ENCODE data around the gene EPN1.

Gene EPN1

DNA sequence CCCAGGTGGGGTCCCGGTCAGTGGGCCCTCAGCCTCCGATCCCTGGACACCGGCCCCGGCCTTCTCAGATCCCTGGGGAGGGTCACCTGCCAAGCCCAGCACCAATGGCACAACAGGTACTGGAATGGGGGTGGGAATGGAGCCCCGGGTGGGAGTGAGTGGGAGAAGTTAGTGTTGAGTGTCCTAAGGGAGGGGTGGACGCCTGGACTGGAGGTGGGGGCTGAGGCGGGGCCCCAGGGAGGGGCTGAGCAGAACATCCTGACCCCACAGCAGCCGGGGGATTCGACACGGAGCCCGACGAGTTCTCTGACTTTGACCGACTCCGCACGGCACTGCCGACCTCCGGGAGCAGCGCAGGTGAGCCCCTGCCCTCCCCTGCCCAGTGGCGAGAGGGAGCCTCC lies 17.7 kb downstream of the EPN1 start:
- no peak for DNase-seq (ENCODE audit: low read depth in 2 of 3, low spot score in 1 of 3)

DNA sequence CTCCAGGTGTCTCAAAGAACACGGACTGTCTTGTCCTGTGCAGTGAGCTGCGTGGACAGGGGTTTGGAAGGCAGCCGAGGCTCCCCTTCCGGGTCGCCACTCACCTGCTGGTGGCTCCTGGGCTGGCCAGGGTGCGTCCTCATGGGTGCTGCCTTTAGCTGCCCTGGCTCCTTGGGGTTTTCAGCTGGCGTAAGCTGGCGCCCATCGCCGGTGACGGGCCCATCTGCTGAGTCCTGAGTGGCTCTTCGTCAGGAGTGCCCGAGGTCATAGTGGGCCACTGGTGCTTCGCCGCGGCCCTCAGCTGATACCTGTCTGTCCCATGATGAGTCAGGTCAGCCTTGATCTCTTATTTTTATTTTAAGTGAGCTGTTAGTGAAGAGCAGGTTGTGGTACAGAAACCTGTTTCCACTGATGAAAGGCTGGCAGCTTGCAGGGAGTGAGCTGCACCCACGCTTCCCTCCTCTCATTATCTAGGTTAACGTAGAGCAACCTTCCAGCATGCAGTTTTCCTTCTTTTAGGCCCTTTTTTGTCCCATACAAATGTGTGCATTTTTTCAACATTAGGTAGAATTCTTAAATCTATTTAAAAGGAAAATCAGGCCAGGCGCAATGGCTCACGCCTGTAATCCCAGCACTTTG lies 18.4 kb downstream of the EPN1 start:
- no peak for DNase-seq (ENCODE audit: low read depth in 2 of 3, low spot score in 1 of 3)

- no peak for DNase-seq (ENCODE audit: low read depth in 2 of 3, low spot score in 1 of 3)
Observed at GRCh38 chr19:55694241-55694655, 19.2 kb downstream of the EPN1 start.

- DNase-seq (ENCODE audit: low read depth in 2 of 3, low spot score in 1 of 3), result no peak
Observed at GRCh38 chr19:55694656-55695491, 19.8 kb downstream of the EPN1 start.

DNA sequence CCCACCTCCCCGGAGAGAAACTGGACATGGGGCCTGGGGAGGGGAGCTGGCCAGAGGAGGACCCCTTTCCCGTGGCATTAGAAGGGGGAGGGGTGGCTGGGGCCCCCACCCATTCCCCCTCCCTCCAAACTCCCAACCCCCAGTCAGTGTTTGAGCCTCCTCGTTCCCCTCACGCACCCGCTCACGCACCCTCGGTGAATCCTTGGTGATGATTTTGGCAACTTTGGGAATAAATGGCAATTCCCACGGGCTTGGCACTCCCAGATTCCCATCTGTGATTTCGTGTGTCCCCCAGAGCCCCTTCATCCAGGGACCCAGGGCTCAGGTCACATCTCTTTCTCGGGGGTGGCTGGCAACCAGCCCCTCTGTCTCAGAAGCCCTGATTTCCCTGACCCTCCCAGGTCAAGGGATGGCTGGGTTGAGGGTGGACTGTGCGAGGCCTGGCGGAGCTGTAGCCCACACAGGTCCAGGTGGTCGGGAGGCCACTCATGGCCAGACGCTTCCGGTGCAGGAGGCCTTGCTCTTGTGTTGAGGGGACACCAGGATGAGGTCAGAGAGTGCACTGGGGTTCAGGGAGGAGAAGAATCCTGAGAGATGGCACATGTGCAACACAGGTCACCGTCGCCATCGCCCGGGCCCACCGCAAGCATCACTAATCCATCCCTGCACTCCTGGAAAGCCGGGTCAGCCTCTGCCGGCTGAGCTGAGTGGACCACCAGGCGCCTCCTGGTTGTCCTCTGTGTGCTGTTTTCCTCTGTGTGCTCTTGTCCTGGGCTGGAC lies 20.7 kb downstream of the EPN1 start:
- no peak for DNase-seq (ENCODE audit: low read depth in 2 of 3, low spot score in 1 of 3)

GRCh38 chr19:55696301-55697068 lies 21.5 kb downstream of the EPN1 start:
- no peak for DNase-seq (ENCODE audit: low read depth in 2 of 3, low spot score in 1 of 3)

DNA sequence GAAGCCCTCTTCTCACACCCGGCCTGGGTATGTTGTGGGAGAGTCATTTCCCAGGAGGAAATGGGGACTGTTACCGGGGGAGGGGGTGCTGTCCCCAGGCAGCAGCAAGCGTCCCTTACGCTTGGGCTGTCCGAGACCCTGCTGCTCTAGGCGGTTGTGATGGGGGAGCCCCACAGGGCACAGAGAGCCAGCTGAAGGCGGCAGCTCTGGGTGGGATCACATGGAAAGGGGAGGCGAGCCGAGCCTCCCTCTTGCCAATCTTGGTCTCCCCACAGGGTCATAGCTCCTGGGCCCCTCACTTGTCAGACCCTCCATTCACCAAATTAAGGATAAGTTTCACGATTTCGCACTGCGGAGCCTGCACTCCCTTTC lies 22.0 kb downstream of the EPN1 start:
- DNase-seq (ENCODE audit: low read depth in 2 of 3, low spot score in 1 of 3), result no peak

DNA sequence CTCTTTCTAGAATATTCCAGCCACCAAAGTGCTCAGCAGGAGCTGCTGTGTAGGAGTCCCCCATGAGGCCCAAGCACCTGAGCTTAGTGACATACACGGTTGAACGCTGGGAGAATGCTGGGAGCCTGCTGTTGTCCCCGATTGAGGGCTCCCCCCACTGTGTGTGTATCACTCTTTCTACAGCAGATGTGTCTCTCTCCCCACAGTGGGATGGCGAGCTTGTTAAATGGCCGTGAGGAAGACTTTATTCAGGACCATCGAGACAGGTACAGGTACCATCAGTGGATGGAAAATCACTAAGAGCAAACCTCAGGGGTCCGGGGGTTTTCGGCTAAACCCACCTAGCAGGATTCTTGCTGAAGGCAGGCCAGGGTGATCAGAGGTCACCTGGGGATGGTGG lies 22.7 kb downstream of the EPN1 start:
- DNase-seq (ENCODE audit: low read depth in 2 of 3, low spot score in 1 of 3), result no peak

DNA sequence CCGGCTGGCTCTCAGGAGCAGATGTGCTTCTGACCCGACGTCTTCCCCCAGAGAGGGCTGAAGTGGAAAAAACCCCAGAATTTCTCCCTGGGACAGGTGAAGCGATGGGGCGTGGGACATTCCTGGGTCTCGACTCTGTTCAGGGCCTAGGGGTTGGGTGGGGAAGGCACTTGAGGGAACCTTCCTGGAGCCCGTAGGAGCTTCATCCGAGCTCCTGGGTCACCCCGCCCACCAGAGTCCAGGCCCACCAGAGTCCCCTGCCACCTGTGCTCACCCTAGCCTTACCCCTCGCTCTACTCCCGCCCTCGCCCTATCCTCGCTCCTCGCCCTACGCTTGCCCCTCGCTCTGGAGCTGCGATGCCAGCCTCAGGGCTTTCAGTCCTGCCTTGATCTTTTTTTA lies 23.2 kb downstream of the EPN1 start:
- no peak for DNase-seq (ENCODE audit: low read depth in 2 of 3, low spot score in 1 of 3)

GRCh38 chr19:55699221-55699620 lies 24.2 kb downstream of the EPN1 start:
- DNase-seq (ENCODE audit: low read depth in 2 of 3, low spot score in 1 of 3), result no peak

DNA sequence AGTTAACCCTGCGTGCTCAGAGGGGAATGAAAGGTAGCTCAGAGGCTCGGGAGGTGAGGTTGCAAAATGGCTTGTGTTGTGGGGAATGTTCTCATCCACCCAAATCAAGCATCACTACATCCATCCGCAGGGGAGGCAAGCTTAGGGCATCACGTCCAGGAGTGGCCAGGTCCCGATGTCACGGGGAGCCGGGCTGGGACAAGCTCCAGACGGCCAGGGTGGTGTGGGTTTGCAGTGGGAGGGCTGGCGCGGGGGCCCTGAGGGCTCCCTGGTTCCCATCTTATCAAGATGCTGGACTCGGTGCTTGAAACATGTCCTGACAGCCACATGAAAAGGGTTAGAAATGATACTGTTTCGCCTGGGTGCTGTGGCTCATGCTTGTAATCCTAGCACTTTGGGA lies 25.8 kb downstream of the EPN1 start:
- no peak for DNase-seq (ENCODE audit: low read depth in 2 of 3, low spot score in 1 of 3)

DNA sequence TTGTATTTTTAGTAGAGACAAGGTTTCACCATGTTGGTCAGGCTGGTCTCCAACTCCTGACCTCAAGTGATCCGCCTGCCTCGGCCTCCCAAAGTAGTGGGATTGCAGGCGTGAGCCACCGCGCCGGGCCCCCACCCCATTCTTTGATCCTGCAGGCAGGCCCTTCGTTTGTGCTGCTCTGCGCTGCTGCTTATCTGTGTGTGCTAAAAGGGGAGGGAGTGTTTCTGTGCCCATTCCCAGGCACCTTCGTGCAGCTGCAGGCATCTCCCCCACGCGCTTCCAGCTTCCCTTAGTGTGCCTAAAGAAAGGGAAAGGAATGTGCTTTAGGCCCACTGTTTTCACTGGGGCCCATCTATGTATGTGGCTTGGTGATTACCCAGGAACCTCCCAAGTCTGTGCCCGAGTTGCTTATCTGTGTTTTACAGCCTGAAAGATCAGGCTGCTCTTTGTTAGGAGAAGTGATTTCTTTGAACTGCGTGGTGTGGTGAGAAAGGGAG lies 27.2 kb downstream of the EPN1 start:
- DNase-seq (ENCODE audit: low read depth in 2 of 3, low spot score in 1 of 3), result no peak

GRCh38 chr19:55703790-55704215 lies 28.8 kb downstream of the EPN1 start:
- peak; percentile 27 to 38 (median 34) for DNase-seq (ENCODE audit: low read depth in 2 of 3, low spot score in 1 of 3)

DNA sequence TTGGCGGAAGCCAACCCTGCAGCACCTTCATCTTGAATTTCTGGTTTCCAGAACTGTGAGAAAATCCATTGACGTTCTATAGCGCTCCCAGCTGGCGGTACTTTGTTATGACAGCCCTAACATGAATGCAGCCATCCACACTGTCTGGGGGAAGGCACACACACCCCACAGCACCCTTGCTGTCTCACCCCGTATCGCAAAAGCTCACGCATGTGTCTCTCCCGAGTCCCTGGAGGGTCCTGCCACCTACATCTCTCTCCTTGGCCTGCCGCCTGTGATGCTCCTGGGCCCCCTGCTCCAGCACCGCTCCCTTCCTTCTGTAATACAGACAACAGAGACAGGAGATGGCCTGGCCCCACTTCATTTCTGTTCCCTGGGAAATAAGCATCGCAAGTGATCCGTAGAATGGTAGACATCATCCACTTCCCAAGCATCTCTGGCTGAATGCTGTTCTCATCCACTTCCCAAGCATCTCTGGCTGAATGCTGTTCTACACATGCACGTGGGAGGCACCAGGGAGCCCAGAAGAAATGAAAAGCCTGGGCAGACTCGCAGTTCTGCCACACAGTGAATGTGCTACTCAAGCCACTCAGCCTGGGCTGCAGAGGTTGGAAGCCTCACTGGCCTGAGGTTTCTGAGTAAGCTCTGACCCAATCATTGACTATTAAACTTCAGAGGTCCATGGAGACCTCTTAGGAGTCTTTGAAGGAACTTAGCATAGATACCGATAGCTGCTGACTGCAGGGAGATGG lies 29.6 kb downstream of the EPN1 start:
- DNase-seq (ENCODE audit: low read depth in 2 of 3, low spot score in 1 of 3), result no peak

- DNase-seq (ENCODE audit: low read depth in 2 of 3, low spot score in 1 of 3), result no peak
Observed at GRCh38 chr19:55705972-55706371, 30.9 kb downstream of the EPN1 start.

- no peak for DNase-seq (ENCODE audit: low read depth in 2 of 3, low spot score in 1 of 3)
Observed at GRCh38 chr19:55711719-55712118, 36.7 kb downstream of the EPN1 start.

- no peak for DNase-seq (ENCODE audit: low read depth in 2 of 3, low spot score in 1 of 3)
Observed at GRCh38 chr19:55712804-55713631, 38.0 kb downstream of the EPN1 start.

DNA sequence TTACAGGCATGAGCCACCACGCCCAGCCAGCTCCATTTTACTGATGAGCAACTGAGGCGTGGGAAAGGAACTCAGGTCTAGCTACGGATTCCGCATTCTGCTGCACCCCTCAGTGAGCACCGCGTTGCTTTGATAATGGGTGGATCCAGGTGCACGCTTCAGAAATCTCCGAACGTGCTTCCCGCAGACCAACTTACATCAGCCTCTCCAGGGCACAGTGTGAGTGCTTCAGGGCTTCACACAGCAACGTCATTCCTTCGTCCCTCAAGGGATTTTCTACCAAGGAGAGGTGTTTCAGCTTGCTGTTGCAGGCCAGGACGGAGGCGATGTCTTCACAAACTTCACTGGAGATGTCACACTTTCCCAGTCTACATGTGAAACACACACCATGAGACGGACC lies 41.5 kb downstream of the EPN1 start:
- DNase-seq (ENCODE audit: low read depth in 2 of 3, low spot score in 1 of 3), result no peak

GRCh38 chr19:55717251-55717650 lies 42.2 kb downstream of the EPN1 start:
- no peak for DNase-seq (ENCODE audit: low read depth in 2 of 3, low spot score in 1 of 3)

Measured in stimulated activated CD4-positive, alpha-beta T cell treated with anti-CD3 and anti-CD28 coated beads, Interleukin-12 subunit alpha, Interleukin-12 subunit beta, amount 100 ng/mL, for 48 hours (primary cell).